HG03095 (cell line): ENCODE results near the gene LRRC47.

Source experiments
- ATAC-seq: cut with Tn5 transposase; IDR thresholded peaks from one replicate; pipeline ENCODE4 v1.9.1; 2021; ENCODE audit warnings: moderate library complexity; ENCODE audit not compliant: unreplicated experiment

The LRRC47 gene

GRCh38 chr1:3787349-3787715, 9.0 kb downstream of the LRRC47 start:
- ATAC-seq: no peak

GRCh38 chr1:3786468-3787348, 9.6 kb downstream of the LRRC47 start:
- ATAC-seq: no peak

GRCh38 chr1:3785456-3786157, 10.7 kb downstream of the LRRC47 start:
- ATAC-seq: no peak

- no peak for ATAC-seq
Observed at GRCh38 chr1:3785045-3785444, 11.3 kb downstream of the LRRC47 start.

- no peak for ATAC-seq
Observed at GRCh38 chr1:3783651-3784474, 12.4 kb downstream of the LRRC47 start.

- no peak for ATAC-seq
Observed at GRCh38 chr1:3780901-3781300, 15.4 kb downstream of the LRRC47 start.

- ATAC-seq: no peak
Observed at GRCh38 chr1:3779912-3780416, 16.3 kb downstream of the LRRC47 start.

GRCh38 chr1:3779265-3779911, 16.9 kb downstream of the LRRC47 start:
- no peak for ATAC-seq

- no peak for ATAC-seq
Observed at GRCh38 chr1:3778590-3779264, 17.6 kb downstream of the LRRC47 start.

GRCh38 chr1:3777647-3778589, 18.4 kb downstream of the LRRC47 start:
- ATAC-seq: no peak

- ATAC-seq: no peak
Observed at GRCh38 chr1:3777078-3777547, 19.2 kb downstream of the LRRC47 start.

GRCh38 chr1:3776231-3776961, 19.9 kb downstream of the LRRC47 start:
- no peak for ATAC-seq

- ATAC-seq: no peak
Observed at GRCh38 chr1:3775490-3776230, 20.6 kb downstream of the LRRC47 start.

GRCh38 chr1:3774946-3775489, 21.3 kb downstream of the LRRC47 start:
- ATAC-seq: no peak

- ATAC-seq: no peak
Observed at GRCh38 chr1:3774276-3774945, 21.9 kb downstream of the LRRC47 start.

- no peak for ATAC-seq
Observed at GRCh38 chr1:3773572-3774275, 22.6 kb downstream of the LRRC47 start.
